Trophoblast cell (in vitro differentiated cells and primary cell): ENCODE measurements around the gene ITPR1.

Experiments
- DNase-seq, 2 donors: peaks; one replicate each; pipeline ENCODE4 v3.0.0-alpha.2; 2016
- H2AFZ ChIP-seq: 2 replicates; pipeline ENCODE4 v1.6.1; 2013; ENCODE audit warnings: low read length, moderate library complexity, mild to moderate bottlenecking; ENCODE audit not compliant: insufficient read depth, poor library complexity
- H2AK5ac ChIP-seq: 2 replicates; pipeline ENCODE4 v1.6.1; 2013; ENCODE audit warnings: mild to moderate bottlenecking, low read length
- H2BK120ac ChIP-seq: 2 replicates; pipeline ENCODE4 v1.6.1; 2013; ENCODE audit warnings: low read length, mild to moderate bottlenecking, moderate library complexity; ENCODE audit not compliant: insufficient read depth, poor library complexity
- H2BK12ac ChIP-seq: 2 replicates; pipeline ENCODE4 v1.6.1; 2013; ENCODE audit warnings: mild to moderate bottlenecking, low read length, moderate library complexity
- H2BK5ac ChIP-seq: 2 replicates; pipeline ENCODE4 v1.6.1; 2013; ENCODE audit warnings: low read length, low read depth, moderate library complexity, mild to moderate bottlenecking; ENCODE audit not compliant: poor library complexity
- H3K14ac ChIP-seq: 2 replicates; pipeline ENCODE4 v1.6.1; 2013; ENCODE audit warnings: mild to moderate bottlenecking, low read length
- H3K18ac ChIP-seq: 2 replicates; pipeline ENCODE4 v1.6.1; 2013; ENCODE audit warnings: mild to moderate bottlenecking, low read length
- H3K23ac ChIP-seq: 2 replicates; pipeline ENCODE4 v1.6.1; 2013; ENCODE audit warnings: low read length
- H3K27ac ChIP-seq: 2 replicates; pipeline ENCODE4 v1.5.1; 2013; ENCODE audit warnings: low read depth, mild to moderate bottlenecking, inconsistent platforms, low read length, moderate library complexity
- H3K27me3 ChIP-seq: 2 replicates; pipeline ENCODE4 v1.6.1; 2013; ENCODE audit warnings: inconsistent platforms, mild to moderate bottlenecking, low read length, moderate library complexity; ENCODE audit not compliant: insufficient read depth
- H3K36me3 ChIP-seq, 2 experiments: 1 replicate in 1 of 2; 2 replicates in 1 of 2; pipeline ENCODE4 v1.6.1; 2013; ENCODE audit warnings: low read length in 2 of 2, mild to moderate bottlenecking in 2 of 2, moderate library complexity in 1 of 2; ENCODE audit not compliant: insufficient read depth in 2 of 2, control insufficient read depth in 1 of 2
- H3K4ac ChIP-seq: 2 replicates; pipeline ENCODE4 v1.6.1; 2013; ENCODE audit warnings: low read depth, mild to moderate bottlenecking, low read length, moderate library complexity
- H3K4me1 ChIP-seq, 2 experiments: 1 replicate in 1 of 2; 2 replicates in 1 of 2; pipeline ENCODE4 v1.6.1; 2013; ENCODE audit warnings: low read length in 2 of 2, mild to moderate bottlenecking in 2 of 2, moderate library complexity in 1 of 2; ENCODE audit not compliant: insufficient read depth in 2 of 2, control insufficient read depth in 1 of 2
- H3K4me2 ChIP-seq: 2 replicates; pipeline ENCODE4 v1.6.1; 2013; ENCODE audit warnings: inconsistent platforms, mild to moderate bottlenecking, low read length, moderate library complexity
- H3K4me3 ChIP-seq: 2 replicates; pipeline ENCODE4 v1.5.1; 2013; ENCODE audit warnings: mild to moderate bottlenecking, low read depth, low read length, inconsistent platforms
- H3K79me1 ChIP-seq: one replicate; pipeline ENCODE4 v1.6.1; 2013; ENCODE audit warnings: low read length
- H3K79me2 ChIP-seq: 2 replicates; pipeline ENCODE4 v1.6.1; 2013; ENCODE audit warnings: low read length, mild to moderate bottlenecking; ENCODE audit not compliant: control insufficient read depth, insufficient read depth, poor library complexity
- H3K9ac ChIP-seq: 2 replicates; pipeline ENCODE4 v1.6.1; 2013; ENCODE audit warnings: mild to moderate bottlenecking, low read length
- H3K9me3 ChIP-seq: 2 replicates; pipeline ENCODE4 v1.6.1; 2013; ENCODE audit warnings: low read depth, mild to moderate bottlenecking, control low read depth, inconsistent platforms, low read length; ENCODE audit not compliant: insufficient read depth
- H4K12ac ChIP-seq: 2 replicates; pipeline ENCODE4 v1.6.1; 2013; ENCODE audit warnings: low read depth, mild to moderate bottlenecking, low read length, moderate library complexity
- H4K8ac ChIP-seq: 2 replicates; pipeline ENCODE4 v1.6.1; 2013; ENCODE audit warnings: low read depth, mild to moderate bottlenecking, low read length, moderate library complexity
- H4K91ac ChIP-seq: one replicate; pipeline ENCODE4 v1.6.1; 2013; ENCODE audit warnings: low read depth, mild to moderate bottlenecking, low read length, moderate library complexity
- WGBS: extraction: QIAGEN DNeasy Blood & Tissue Kit; methylation state at CpG from one replicate; pipeline ENCODE4 v1.1.7; 2013; ENCODE audit warnings: missing lambda C conversion rate; ENCODE audit not compliant: insufficient read length, insufficient coverage; ENCODE audit errors: extremely low coverage; 5-methylcytosine and 5-hydroxymethylcytosine counted together

Gene ITPR1

GRCh38 chr3:4751029-4751501 is 257.9 kb downstream of the ITPR1 start:
- Histone ChIP-seq H3K18ac (no peak overlapping the region), H2BK120ac (no peak overlapping the region), H4K12ac (no peak overlapping the region), H4K8ac (no peak overlapping the region), H3K14ac (no peak overlapping the region), H3K4me2 (no peak overlapping the region), H3K79me2 (no peaks in the 10 kb centered on the region), H3K4me3 (no peak overlapping the region), H3K36me3 (no peaks in the 10 kb centered on the region), H2BK12ac (no peak overlapping the region), H3K9me3 (no peaks in the 10 kb centered on the region), H3K79me1 (peaks cover 2% of the 10 kb centered on the region), H2AK5ac (no peak overlapping the region), H3K23ac (no peak overlapping the region), H3K9ac (no peak overlapping the region), H2AFZ (no peak overlapping the region), H3K27me3 (no peaks in the 10 kb centered on the region), H3K4me1 (peaks cover 2 to 5% of the 10 kb centered on the region in 2 experiments), H4K91ac (no peak overlapping the region), H3K27ac (no peak overlapping the region), H3K4ac (no peak overlapping the region), H2BK5ac (no peak overlapping the region)
- DNase-seq: no peak
- WGBS: no CpG with 5 or more reads among the region's 7 CpGs

- Histone ChIP-seq H3K4me2 (no peak overlapping the region), H3K9me3 (no peaks in the 10 kb centered on the region), H3K9ac (no peak overlapping the region), H3K4me3 (no peak overlapping the region), H3K23ac (no peak overlapping the region), H3K14ac (no peak overlapping the region), H2BK120ac (no peak overlapping the region), H3K27me3 (no peaks in the 10 kb centered on the region), H3K36me3 (no peaks in the 10 kb centered on the region), H2BK5ac (no peak overlapping the region), H4K12ac (no peak overlapping the region), H3K79me2 (no peaks in the 10 kb centered on the region), H2AK5ac (no peak overlapping the region), H3K79me1 (peaks cover 2% of the 10 kb centered on the region), H3K18ac (no peak overlapping the region), H2BK12ac (no peak overlapping the region), H3K4me1 (peaks cover 2 to 5% of the 10 kb centered on the region in 2 experiments), H3K27ac (no peak overlapping the region), H4K8ac (no peak overlapping the region), H3K4ac (no peak overlapping the region), H4K91ac (no peak overlapping the region), H2AFZ (no peak overlapping the region)
- no CpG with 5 or more reads among the region's 5 CpGs for WGBS
- peak in 1 of 2 donors; percentile 41 for DNase-seq
Measured at GRCh38 chr3:4751502-4752101, 258.5 kb downstream of the ITPR1 start.

- H3K23ac ChIP-seq: no peak overlapping the region
- WGBS: no CpG with 5 or more reads among the region's 17 CpGs
Measured at GRCh38 chr3:4752201-4753072, 259.3 kb downstream of the ITPR1 start.

GRCh38 chr3:4753073-4753691 is 260.0 kb downstream of the ITPR1 start:
- Histone ChIP-seq H3K79me2 (no peaks in the 10 kb centered on the region), H3K14ac (no peak overlapping the region), H2AFZ (no peak overlapping the region), H3K4ac (no peak overlapping the region), H3K27ac (no peak overlapping the region), H4K8ac (no peak overlapping the region), H2BK5ac (no peak overlapping the region), H3K4me3 (no peak overlapping the region), H4K12ac (no peak overlapping the region), H3K9ac (no peak overlapping the region), H2BK120ac (no peak overlapping the region), H2AK5ac (no peak overlapping the region), H4K91ac (no peak overlapping the region), H3K9me3 (no peaks in the 10 kb centered on the region), H3K4me1 (peaks cover 8 to 11% of the 10 kb centered on the region in 2 experiments), H3K4me2 (no peak overlapping the region), H3K27me3 (no peaks in the 10 kb centered on the region), H3K36me3 (no peaks in the 10 kb centered on the region), H2BK12ac (no peak overlapping the region), H3K18ac (no peak overlapping the region), H3K23ac (no peak overlapping the region), H3K79me1 (peaks cover 4% of the 10 kb centered on the region)
- no peak for DNase-seq
- no CpG with 5 or more reads among the region's 15 CpGs for WGBS

More at GRCh38 chr3:4752201-4753072, 259.3 kb downstream of the ITPR1 start:
- no peak for DNase-seq
- H2BK12ac ChIP-seq: no peak overlapping the region
- H4K8ac ChIP-seq: no peak overlapping the region
- H2AK5ac ChIP-seq: no peak overlapping the region
- no peaks in the 10 kb centered on the region for H3K9me3 ChIP-seq
- no peak overlapping the region for H2BK5ac ChIP-seq
- H3K4me3 ChIP-seq: no peak overlapping the region
- no peak overlapping the region for H2BK120ac ChIP-seq
- no peak overlapping the region for H3K4ac ChIP-seq
- H3K27me3 ChIP-seq: no peaks in the 10 kb centered on the region
- peaks cover 4% of the 10 kb centered on the region for H3K79me1 ChIP-seq
- H3K9ac ChIP-seq: no peak overlapping the region
- no peak overlapping the region for H4K91ac ChIP-seq
- H3K36me3 ChIP-seq: no peaks in the 10 kb centered on the region
- no peak overlapping the region for H4K12ac ChIP-seq
- H3K4me2 ChIP-seq: no peak overlapping the region
- no peaks in the 10 kb centered on the region for H3K79me2 ChIP-seq
- no peak overlapping the region for H3K14ac ChIP-seq
- H2AFZ ChIP-seq: no peak overlapping the region
- H3K4me1 ChIP-seq: peaks cover 2 to 5% of the 10 kb centered on the region in 2 experiments
- H3K27ac ChIP-seq: no peak overlapping the region
- no peak overlapping the region for H3K18ac ChIP-seq
